ENCODE measurements around the gene NBPF4. TPM values are rescaled to one million over a fixed set of nuclear protein-coding genes. Genes with fewer than 3 reads are reported as not detected.
"Not testable (repeated sequence)": the region's sequence is repeated elsewhere in the genome, so short reads cannot be mapped to it uniquely, and the experiment has no call there.

NBPF4 gene
- total RNA-seq, 1 donor from 2014 or later = 0.16 TPM

- H3K9me3 Mint-ChIP-seq; intact Hi-C loops (cut with micrococcal nuclease): not testable (repeated sequence)
Measured at GRCh38 chr1:108227772-108228171, 16.1 kb downstream of the NBPF4 start.

GRCh38 chr1:108226855-108227254 is 17.0 kb downstream of the NBPF4 start:
- H3K27ac Mint-ChIP-seq; H3K4me1 Mint-ChIP-seq (ENCODE audit: low read depth); DNase-seq (ENCODE audit: low spot score); H3K4me3 Mint-ChIP-seq; H3K9me3 Mint-ChIP-seq; H3K27me3 Mint-ChIP-seq (ENCODE audit: insufficient read depth); intact Hi-C loops (cut with micrococcal nuclease); H3K36me3 Mint-ChIP-seq (ENCODE audit: low read depth): not testable (repeated sequence)

More at GRCh38 chr1:108227772-108228171, 16.1 kb downstream of the NBPF4 start:
- not testable (repeated sequence) for DNase-seq (ENCODE audit: low spot score); H3K27me3 Mint-ChIP-seq (ENCODE audit: insufficient read depth); H3K36me3 Mint-ChIP-seq (ENCODE audit: low read depth); H3K4me3 Mint-ChIP-seq; H3K27ac Mint-ChIP-seq; H3K4me1 Mint-ChIP-seq (ENCODE audit: low read depth)

GRCh38 chr1:108223226-108223625 is 20.6 kb downstream of the NBPF4 start:
- H3K27me3 Mint-ChIP-seq (ENCODE audit: insufficient read depth) = not testable (repeated sequence)

GRCh38 chr1:108217515-108218174 is 26.2 kb downstream of the NBPF4 start:
- H3K4me1 Mint-ChIP-seq (ENCODE audit: low read depth); H3K27ac Mint-ChIP-seq; H3K4me3 Mint-ChIP-seq; H3K36me3 Mint-ChIP-seq (ENCODE audit: low read depth); H3K27me3 Mint-ChIP-seq (ENCODE audit: insufficient read depth); DNase-seq (ENCODE audit: low spot score); intact Hi-C loops (cut with micrococcal nuclease); H3K9me3 Mint-ChIP-seq: not testable (repeated sequence)

More at GRCh38 chr1:108223226-108223625, 20.6 kb downstream of the NBPF4 start:
- H3K4me3 Mint-ChIP-seq; H3K36me3 Mint-ChIP-seq (ENCODE audit: low read depth); H3K9me3 Mint-ChIP-seq; intact Hi-C loops (cut with micrococcal nuclease); DNase-seq (ENCODE audit: low spot score); H3K27ac Mint-ChIP-seq; H3K4me1 Mint-ChIP-seq (ENCODE audit: low read depth): not testable (repeated sequence)

- H3K36me3 Mint-ChIP-seq (ENCODE audit: low read depth); DNase-seq (ENCODE audit: low spot score); H3K27me3 Mint-ChIP-seq (ENCODE audit: insufficient read depth); H3K9me3 Mint-ChIP-seq; H3K27ac Mint-ChIP-seq; H3K4me3 Mint-ChIP-seq; intact Hi-C loops (cut with micrococcal nuclease); H3K4me1 Mint-ChIP-seq (ENCODE audit: low read depth): not testable (repeated sequence)
Measured at GRCh38 chr1:108217007-108217406, 26.9 kb downstream of the NBPF4 start.

- peaks cover 10% of the 10 kb centered on the region for H3K27me3 Mint-ChIP-seq (ENCODE audit: insufficient read depth)
- H3K4me1 Mint-ChIP-seq (ENCODE audit: low read depth); H3K36me3 Mint-ChIP-seq (ENCODE audit: low read depth); H3K27ac Mint-ChIP-seq; H3K4me3 Mint-ChIP-seq; intact Hi-C loops (cut with micrococcal nuclease); H3K9me3 Mint-ChIP-seq; DNase-seq (ENCODE audit: low spot score): not testable (repeated sequence)
Measured at GRCh38 chr1:108216028-108216890, 27.6 kb downstream of the NBPF4 start.

GRCh38 chr1:108214641-108215465 is 29.0 kb downstream of the NBPF4 start:
- H3K27me3 Mint-ChIP-seq (ENCODE audit: insufficient read depth) = peaks cover 15% of the 10 kb centered on the region
- H3K36me3 Mint-ChIP-seq (ENCODE audit: low read depth); H3K4me3 Mint-ChIP-seq; H3K9me3 Mint-ChIP-seq; intact Hi-C loops (cut with micrococcal nuclease); H3K27ac Mint-ChIP-seq; DNase-seq (ENCODE audit: low spot score); H3K4me1 Mint-ChIP-seq (ENCODE audit: low read depth): not testable (repeated sequence)

- Mint-ChIP-seq H3K9me3 (no peaks in the 10 kb centered on the region), H3K27me3 (ENCODE audit: insufficient read depth) (peaks cover 41% of the 10 kb centered on the region), H3K36me3 (ENCODE audit: low read depth) (no peaks in the 10 kb centered on the region), H3K4me1 (ENCODE audit: low read depth) (peaks cover 6% of the 10 kb centered on the region), H3K4me3 (no peak overlapping the region), H3K27ac (no peak overlapping the region)
- intact Hi-C loops (cut with micrococcal nuclease) = no loop called here
- no peak for DNase-seq (ENCODE audit: low spot score)
Measured at GRCh38 chr1:108211014-108211413, 32.9 kb downstream of the NBPF4 start.

- Mint-ChIP-seq H3K4me3 (no peak overlapping the region), H3K4me1 (ENCODE audit: low read depth) (peaks cover 6% of the 10 kb centered on the region), H3K9me3 (peaks cover 4% of the 10 kb centered on the region), H3K27me3 (ENCODE audit: insufficient read depth) (peaks cover 46% of the 10 kb centered on the region), H3K36me3 (ENCODE audit: low read depth) (no peaks in the 10 kb centered on the region), H3K27ac (no peak overlapping the region)
- intact Hi-C loops (cut with micrococcal nuclease) = no loop called here
- no peak for DNase-seq (ENCODE audit: low spot score)
Measured at GRCh38 chr1:108209456-108210108, 34.3 kb downstream of the NBPF4 start.

GRCh38 chr1:108208724-108209446 is 35.0 kb downstream of the NBPF4 start:
- Mint-ChIP-seq H3K9me3 (peaks cover 9% of the 10 kb centered on the region), H3K27me3 (ENCODE audit: insufficient read depth) (peaks cover 51% of the 10 kb centered on the region), H3K36me3 (ENCODE audit: low read depth) (peaks cover 1% of the 10 kb centered on the region), H3K4me1 (ENCODE audit: low read depth) (peaks cover 6% of the 10 kb centered on the region), H3K27ac (no peak overlapping the region), H3K4me3 (no peak overlapping the region)
- intact Hi-C loops (cut with micrococcal nuclease) = no loop called here
- DNase-seq (ENCODE audit: low spot score) = no peak

- H3K36me3 Mint-ChIP-seq (ENCODE audit: low read depth); H3K4me3 Mint-ChIP-seq; DNase-seq (ENCODE audit: low spot score); H3K9me3 Mint-ChIP-seq; H3K27ac Mint-ChIP-seq: not testable (repeated sequence)
- intact Hi-C loops (cut with micrococcal nuclease) = loop anchor here (5.0 kb wide), 1 partner anchor 439 kb away; no protein-coding TSS in a partner anchor
- H3K27me3 Mint-ChIP-seq (ENCODE audit: insufficient read depth) = peaks cover 29% of the 10 kb centered on the region
- peaks cover 20% of the 10 kb centered on the region for H3K4me1 Mint-ChIP-seq (ENCODE audit: low read depth)
Measured at GRCh38 chr1:108203582-108203981, 40.3 kb downstream of the NBPF4 start.

- intact Hi-C loops (cut with micrococcal nuclease) = loop anchor here (5.0 kb wide), 1 partner anchor 441 kb away; no protein-coding TSS in a partner anchor
- peaks cover 10% of the 10 kb centered on the region for H3K9me3 Mint-ChIP-seq
- no peak for DNase-seq (ENCODE audit: low spot score)
- H3K4me1 Mint-ChIP-seq (ENCODE audit: low read depth) = peaks cover 38% of the 10 kb centered on the region
- H3K27ac Mint-ChIP-seq = no peak overlapping the region
- peaks cover 14% of the 10 kb centered on the region for H3K27me3 Mint-ChIP-seq (ENCODE audit: insufficient read depth)
- no peak overlapping the region for H3K4me3 Mint-ChIP-seq
- peaks cover 13% of the 10 kb centered on the region for H3K36me3 Mint-ChIP-seq (ENCODE audit: low read depth)
Measured at GRCh38 chr1:108201687-108202086, 42.2 kb downstream of the NBPF4 start.
